ENCODE results near the gene CALU.

Gene CALU

GRCh38 chr7:128739048-128739962, at the start of gene CALU:
TSS of gene CALU (plus strand) at chr7:128739359. CDS start at chr7:128748584, 9,225 bp downstream.
- DNase-seq (ENCODE audit: low read depth, low spot score) = peak; percentile 66
- H3K27ac ChIP-seq = peak within 1 kb of the TSS; percentile 80

DNA sequence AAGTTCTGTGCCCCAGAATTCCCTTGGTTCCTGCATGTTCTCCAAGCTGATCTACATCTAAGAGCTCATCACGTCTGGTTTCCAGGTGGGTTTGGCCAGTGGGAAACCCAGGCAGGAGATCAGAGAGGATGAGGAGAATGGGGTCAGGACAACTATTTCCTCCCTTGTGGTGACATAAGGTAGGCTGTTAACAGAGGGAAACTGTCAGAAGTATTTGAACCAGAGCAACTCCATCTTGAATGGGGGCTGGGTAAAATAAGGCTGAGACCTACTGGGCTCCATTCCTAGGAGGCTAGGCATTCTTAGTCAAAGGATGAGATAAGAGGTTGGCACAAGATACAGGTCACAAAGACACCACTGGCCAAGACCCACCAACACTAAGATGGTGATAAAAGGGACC, 47.9 kb upstream of the CALU start:
- H3K27ac ChIP-seq = no peak overlapping the region
- no peak for DNase-seq (ENCODE audit: low read depth, low spot score)

GRCh38 chr7:128692623-128693270, 46.4 kb upstream of the CALU start:
- DNase-seq (ENCODE audit: low read depth, low spot score) = no peak

GRCh38 chr7:128693373-128694015, 45.7 kb upstream of the CALU start:
- no peak for DNase-seq (ENCODE audit: low read depth, low spot score)
- no peak overlapping the region for H3K27ac ChIP-seq

More at GRCh38 chr7:128692623-128693270, 46.4 kb upstream of the CALU start:
- H3K27ac ChIP-seq = no peak overlapping the region

DNA sequence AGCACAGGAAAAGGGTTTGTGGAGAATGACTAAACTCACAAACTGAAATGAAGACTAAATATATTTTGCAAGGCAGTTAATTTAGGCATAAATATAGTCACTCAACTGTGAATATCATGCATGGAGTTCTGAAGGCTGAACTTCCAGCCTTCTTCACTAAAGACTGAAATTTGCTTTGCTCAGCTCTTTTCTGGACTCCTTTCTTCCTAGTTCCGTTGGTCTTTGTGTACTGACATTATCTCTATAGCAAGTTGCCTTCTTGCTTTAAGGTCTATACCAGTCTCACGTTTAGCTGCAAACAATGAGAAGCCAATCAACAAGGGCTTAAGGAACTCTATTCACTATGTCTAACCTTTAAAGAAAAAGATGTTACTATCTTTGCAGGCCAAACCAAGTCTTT, 44.4 kb upstream of the CALU start:
- DNase-seq (ENCODE audit: low read depth, low spot score) = no peak
- no peak overlapping the region for H3K27ac ChIP-seq

GRCh38 chr7:128697302-128697905, 41.8 kb upstream of the CALU start:
- DNase-seq (ENCODE audit: low read depth, low spot score) = no peak
- no peak overlapping the region for H3K27ac ChIP-seq

DNA sequence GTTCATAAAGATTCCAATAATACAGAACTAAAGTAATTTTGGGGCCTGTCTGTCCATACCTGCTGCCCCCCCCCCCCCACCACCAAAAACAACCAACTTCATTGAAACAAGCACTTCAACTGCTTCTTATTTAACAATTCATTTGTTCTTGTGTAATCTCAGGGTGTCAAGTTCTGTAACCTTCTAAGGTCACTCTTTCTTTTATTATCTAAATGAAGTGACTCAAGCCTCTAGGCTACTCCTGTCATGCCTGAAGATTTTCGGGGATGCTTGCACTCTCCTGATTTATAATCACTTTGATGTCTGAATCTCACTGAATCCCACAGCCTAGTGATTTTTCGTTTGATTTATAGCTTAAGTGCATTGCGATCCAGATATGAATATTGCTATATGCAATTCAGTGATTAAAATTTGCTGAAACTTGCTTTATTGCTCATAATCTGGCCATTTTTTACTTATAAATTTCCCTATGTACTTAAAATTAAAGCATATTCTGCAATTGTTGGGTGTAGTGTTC, 39.9 kb upstream of the CALU start:
- H3K27ac ChIP-seq = no peak overlapping the region
- no peak for DNase-seq (ENCODE audit: low read depth, low spot score)

GRCh38 chr7:128699895-128700294, 39.3 kb upstream of the CALU start:
- DNase-seq (ENCODE audit: low read depth, low spot score) = no peak
- no peak overlapping the region for H3K27ac ChIP-seq

DNA sequence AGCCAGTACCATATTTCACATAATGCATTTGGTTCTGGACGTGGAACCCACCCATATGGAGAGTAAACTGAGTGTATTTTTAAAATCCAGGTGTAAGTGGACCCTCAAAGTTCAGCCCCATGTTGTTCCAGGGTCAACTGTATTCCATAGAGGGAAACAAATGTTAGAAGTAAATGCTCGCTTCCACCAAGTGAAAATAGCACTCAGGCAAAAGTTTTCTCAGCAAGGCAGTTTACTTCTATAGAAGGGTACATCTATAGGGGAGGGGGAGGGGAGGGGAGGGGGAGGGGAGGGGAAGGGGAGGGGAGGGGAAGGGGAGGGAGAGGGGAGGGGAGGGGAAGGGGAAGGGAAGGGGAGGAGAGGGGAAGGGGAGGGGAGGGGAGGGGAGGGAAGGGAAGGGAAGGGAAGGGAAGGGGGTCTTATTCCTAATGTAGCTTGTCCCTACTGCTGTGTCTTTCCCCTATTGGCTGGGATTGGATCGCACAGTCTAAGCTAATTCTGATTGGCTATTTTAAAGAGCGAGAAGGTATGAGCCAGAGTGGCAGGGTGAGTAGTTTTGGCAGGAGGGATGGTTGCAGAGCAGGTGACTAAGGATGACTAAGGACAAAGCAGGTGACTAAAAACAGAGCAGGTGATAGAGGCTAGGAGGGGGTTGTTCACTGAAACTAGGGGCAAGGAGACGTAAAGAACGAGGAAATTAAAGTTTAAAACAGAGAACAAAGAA, 37.9 kb upstream of the CALU start:
- H3K27ac ChIP-seq = peak overlapping the region; percentile 18
- peak; percentile 43 for DNase-seq (ENCODE audit: low read depth, low spot score)

DNA sequence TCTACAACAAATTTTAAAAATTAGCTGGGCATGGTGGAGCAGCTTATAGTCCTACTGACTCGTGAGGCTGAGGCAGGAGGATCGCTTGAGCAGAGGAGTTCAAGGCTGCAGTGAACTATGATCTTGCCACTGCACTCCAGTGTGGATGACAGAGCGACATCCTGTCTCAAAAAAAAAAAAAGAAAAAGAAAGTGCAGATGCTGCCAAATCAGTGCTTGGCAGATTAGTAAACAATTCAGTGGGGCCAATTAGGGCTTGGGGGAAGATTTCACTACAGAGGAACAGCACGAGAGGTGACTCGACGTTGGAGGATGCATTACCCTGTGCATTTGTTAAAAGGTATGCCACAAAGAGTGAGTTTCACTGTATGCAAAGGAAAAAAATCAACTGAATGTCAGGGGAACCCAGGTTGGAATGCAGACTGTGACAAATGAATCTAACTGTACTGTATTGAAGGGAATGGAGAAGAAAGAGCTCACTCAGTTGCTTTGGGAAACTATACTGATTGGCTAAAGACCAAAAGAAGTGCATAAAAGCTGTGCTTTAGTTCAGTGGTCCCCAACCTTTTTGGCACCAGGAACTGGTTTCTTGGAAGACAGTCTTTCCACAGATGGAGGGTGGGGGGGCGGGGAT, 35.4 kb upstream of the CALU start:
- H3K27ac ChIP-seq = no peak overlapping the region
- DNase-seq (ENCODE audit: low read depth, low spot score) = no peak

DNA sequence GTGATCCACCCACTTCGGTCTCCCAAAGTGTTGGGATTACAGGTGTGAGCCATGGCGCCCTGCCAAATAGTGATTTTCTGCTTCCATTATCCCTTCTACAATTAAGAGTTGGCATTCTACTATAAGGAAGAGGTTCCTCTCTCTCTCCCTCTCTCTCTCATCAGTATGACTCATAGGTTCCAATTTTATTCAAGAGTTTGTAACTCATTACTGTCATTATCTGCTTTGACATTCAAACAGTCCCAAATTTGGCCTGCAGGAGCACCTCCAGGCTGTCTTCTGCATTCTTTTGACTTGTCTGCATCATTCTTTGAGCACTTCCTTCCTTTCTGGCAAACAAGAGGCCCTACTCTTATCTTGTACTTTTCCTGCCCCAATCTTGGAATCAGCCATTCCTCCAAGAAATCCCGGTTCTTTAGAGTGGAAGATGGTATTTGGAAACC, 33.2 kb upstream of the CALU start:
- no peak overlapping the region for H3K27ac ChIP-seq
- no peak for DNase-seq (ENCODE audit: low read depth, low spot score)

DNA sequence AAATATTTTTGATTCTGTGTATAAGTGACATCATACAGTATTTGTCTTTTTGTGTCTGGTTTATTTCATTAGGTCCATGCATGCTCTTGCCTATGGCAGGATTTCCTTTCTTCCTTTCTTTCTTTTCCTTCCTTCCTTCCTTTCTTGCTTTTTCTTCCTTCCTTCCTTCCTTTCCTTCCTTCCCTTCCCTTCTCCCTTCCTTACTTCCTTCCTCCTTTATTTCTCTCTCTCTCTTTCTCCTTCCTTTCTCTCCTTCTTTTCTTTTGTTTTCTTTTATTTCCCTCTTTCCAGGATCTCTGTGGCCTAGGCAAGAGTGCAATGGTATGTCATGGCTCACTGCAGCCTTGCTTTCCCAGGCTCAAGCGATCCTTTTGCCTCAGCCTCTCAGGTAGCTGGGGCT, 31.4 kb upstream of the CALU start:
- no peak for DNase-seq (ENCODE audit: low read depth, low spot score)

GRCh38 chr7:128708235-128708634, 30.9 kb upstream of the CALU start:
- no peak overlapping the region for H3K27ac ChIP-seq
- DNase-seq (ENCODE audit: low read depth, low spot score) = no peak

More for the DNA sequence above, 31.4 kb upstream of the CALU start:
- H3K27ac ChIP-seq = no peak overlapping the region

GRCh38 chr7:128708824-128709223, 30.3 kb upstream of the CALU start:
- H3K27ac ChIP-seq = no peak overlapping the region
- no peak for DNase-seq (ENCODE audit: low read depth, low spot score)

GRCh38 chr7:128710481-128710880, 28.7 kb upstream of the CALU start:
- no peak for DNase-seq (ENCODE audit: low read depth, low spot score)

GRCh38 chr7:128713794-128714193, 25.4 kb upstream of the CALU start:
- no peak for DNase-seq (ENCODE audit: low read depth, low spot score)
- no peak overlapping the region for H3K27ac ChIP-seq

More at GRCh38 chr7:128710481-128710880, 28.7 kb upstream of the CALU start:
- no peak overlapping the region for H3K27ac ChIP-seq

GRCh38 chr7:128714701-128715495, 24.3 kb upstream of the CALU start:
- no peak overlapping the region for H3K27ac ChIP-seq
- DNase-seq (ENCODE audit: low read depth, low spot score) = no peak

DNA sequence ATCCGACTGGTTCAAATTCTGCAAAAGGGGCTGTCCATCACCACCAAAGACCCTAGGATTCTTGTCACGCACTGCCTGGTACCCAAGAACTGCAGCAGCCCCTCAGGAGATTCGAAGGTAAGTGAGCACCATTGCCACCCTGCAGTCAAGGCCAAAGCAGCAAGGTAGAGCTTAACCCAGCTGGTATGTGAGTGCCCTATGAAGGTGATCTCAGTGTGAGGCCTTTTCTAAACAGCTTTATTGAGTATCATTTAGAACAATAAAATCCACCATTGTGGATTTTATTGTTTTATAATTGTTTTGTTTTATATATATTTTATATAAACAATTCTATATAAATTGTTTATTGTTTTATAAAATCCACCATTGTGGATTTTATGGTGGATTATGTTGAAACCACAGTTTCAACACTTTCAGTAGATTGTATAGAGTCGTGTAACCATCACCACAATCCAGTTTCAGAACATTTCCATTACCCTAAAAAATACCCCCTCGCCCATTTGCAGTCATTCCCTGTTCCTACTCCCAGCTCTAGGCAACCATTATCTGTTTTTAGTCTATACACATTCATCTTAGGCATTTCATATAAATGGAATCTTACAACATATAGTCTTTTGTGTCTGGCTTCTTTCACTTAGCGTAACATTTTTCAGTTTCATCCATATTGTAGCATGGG, 20.1 kb upstream of the CALU start:
- no peak for DNase-seq (ENCODE audit: low read depth, low spot score)
- H3K27ac ChIP-seq = no peak overlapping the region
